ENCODE results near the gene TTC34.

The TTC34 gene

GRCh38 chr1:2834741-2835564 lies 33.5 kb upstream of the TTC34 start:
- Histone ChIP-seq H3K27me3 (ENCODE audit: insufficient read depth, low read length) (peaks cover 44% of the 10 kb centered on the region), H3K4me1 (ENCODE audit: insufficient read depth, low read length) (no peaks in the 10 kb centered on the region), H3K36me3 (ENCODE audit: insufficient read depth, low read length) (no peaks in the 10 kb centered on the region), H2AFZ (ENCODE audit: low read depth, low read length) (no peak overlapping the region), H3K9me3 (ENCODE audit: low read length) (peaks cover 4% of the 10 kb centered on the region), H3K4me3 (ENCODE audit: low read length) (no peak overlapping the region)

- H3K36me3 ChIP-seq (ENCODE audit: insufficient read depth, low read length): no peaks in the 10 kb centered on the region
- H3K4me1 ChIP-seq (ENCODE audit: insufficient read depth, low read length): no peaks in the 10 kb centered on the region
- H3K9me3 ChIP-seq (ENCODE audit: low read length): peaks cover 4% of the 10 kb centered on the region
- peaks cover 47% of the 10 kb centered on the region for H3K27me3 ChIP-seq (ENCODE audit: insufficient read depth, low read length)
- H2AFZ ChIP-seq (ENCODE audit: low read depth, low read length): no peak overlapping the region
- H3K4me3 ChIP-seq (ENCODE audit: low read length): no peak overlapping the region
These were observed 32.6 kb upstream of the TTC34 start for GRCh38 chr1:2834146-2834475.

- Histone ChIP-seq H3K36me3 (ENCODE audit: insufficient read depth, low read length) (no peaks in the 10 kb centered on the region), H3K4me3 (ENCODE audit: low read length) (no peak overlapping the region), H3K27me3 (ENCODE audit: insufficient read depth, low read length) (peaks cover 50% of the 10 kb centered on the region), H3K4me1 (ENCODE audit: insufficient read depth, low read length) (no peaks in the 10 kb centered on the region), H2AFZ (ENCODE audit: low read depth, low read length) (no peak overlapping the region), H3K9me3 (ENCODE audit: low read length) (peaks cover 4% of the 10 kb centered on the region)
These were observed 32.1 kb upstream of the TTC34 start for GRCh38 chr1:2833454-2834145.

GRCh38 chr1:2832506-2833453 lies 31.3 kb upstream of the TTC34 start:
- Histone ChIP-seq H3K4me1 (ENCODE audit: insufficient read depth, low read length) (no peaks in the 10 kb centered on the region), H2AFZ (ENCODE audit: low read depth, low read length) (no peak overlapping the region), H3K27me3 (ENCODE audit: insufficient read depth, low read length) (peaks cover 48% of the 10 kb centered on the region), H3K36me3 (ENCODE audit: insufficient read depth, low read length) (no peaks in the 10 kb centered on the region), H3K4me3 (ENCODE audit: low read length) (no peak overlapping the region), H3K9me3 (ENCODE audit: low read length) (peaks cover under 1% of the 10 kb centered on the region)

GRCh38 chr1:2831596-2832212 lies 30.2 kb upstream of the TTC34 start:
- H3K36me3 ChIP-seq (ENCODE audit: insufficient read depth, low read length): no peaks in the 10 kb centered on the region
- peaks cover 46% of the 10 kb centered on the region for H3K27me3 ChIP-seq (ENCODE audit: insufficient read depth, low read length)
- H2AFZ ChIP-seq (ENCODE audit: low read depth, low read length): no peak overlapping the region
- no peaks in the 10 kb centered on the region for H3K4me1 ChIP-seq (ENCODE audit: insufficient read depth, low read length)
- no peak overlapping the region for H3K4me3 ChIP-seq (ENCODE audit: low read length)
- no peaks in the 10 kb centered on the region for H3K9me3 ChIP-seq (ENCODE audit: low read length)

- Histone ChIP-seq H3K9me3 (ENCODE audit: low read length) (no peaks in the 10 kb centered on the region), H3K4me3 (ENCODE audit: low read length) (no peak overlapping the region), H3K36me3 (ENCODE audit: insufficient read depth, low read length) (no peaks in the 10 kb centered on the region), H3K4me1 (ENCODE audit: insufficient read depth, low read length) (no peaks in the 10 kb centered on the region), H3K27me3 (ENCODE audit: insufficient read depth, low read length) (peaks cover 48% of the 10 kb centered on the region), H2AFZ (ENCODE audit: low read depth, low read length) (no peak overlapping the region)
These were observed 29.4 kb upstream of the TTC34 start for GRCh38 chr1:2830761-2831425.

GRCh38 chr1:2829846-2830615 lies 28.5 kb upstream of the TTC34 start:
- Histone ChIP-seq H3K27me3 (ENCODE audit: insufficient read depth, low read length) (peaks cover 47% of the 10 kb centered on the region), H3K36me3 (ENCODE audit: insufficient read depth, low read length) (no peaks in the 10 kb centered on the region), H3K4me1 (ENCODE audit: insufficient read depth, low read length) (no peaks in the 10 kb centered on the region), H3K9me3 (ENCODE audit: low read length) (no peaks in the 10 kb centered on the region), H2AFZ (ENCODE audit: low read depth, low read length) (no peak overlapping the region), H3K4me3 (ENCODE audit: low read length) (no peak overlapping the region)

- Histone ChIP-seq H3K4me1 (ENCODE audit: insufficient read depth, low read length) (no peaks in the 10 kb centered on the region), H2AFZ (ENCODE audit: low read depth, low read length) (no peak overlapping the region), H3K27me3 (ENCODE audit: insufficient read depth, low read length) (peaks cover 35% of the 10 kb centered on the region), H3K36me3 (ENCODE audit: insufficient read depth, low read length) (no peaks in the 10 kb centered on the region), H3K9me3 (ENCODE audit: low read length) (no peaks in the 10 kb centered on the region), H3K4me3 (ENCODE audit: low read length) (no peak overlapping the region)
These were observed 27.2 kb upstream of the TTC34 start for GRCh38 chr1:2828586-2829250.

GRCh38 chr1:2826736-2827292 lies 25.3 kb upstream of the TTC34 start:
- no peak overlapping the region for H2AFZ ChIP-seq (ENCODE audit: low read depth, low read length)
- H3K4me1 ChIP-seq (ENCODE audit: insufficient read depth, low read length): no peaks in the 10 kb centered on the region
- no peaks in the 10 kb centered on the region for H3K36me3 ChIP-seq (ENCODE audit: insufficient read depth, low read length)
- peaks cover 35% of the 10 kb centered on the region for H3K27me3 ChIP-seq (ENCODE audit: insufficient read depth, low read length)
- H3K4me3 ChIP-seq (ENCODE audit: low read length): no peak overlapping the region
- H3K9me3 ChIP-seq (ENCODE audit: low read length): no peaks in the 10 kb centered on the region

GRCh38 chr1:2826316-2826715 lies 24.8 kb upstream of the TTC34 start:
- Histone ChIP-seq H2AFZ (ENCODE audit: low read depth, low read length) (no peak overlapping the region), H3K4me3 (ENCODE audit: low read length) (no peak overlapping the region), H3K4me1 (ENCODE audit: insufficient read depth, low read length) (no peaks in the 10 kb centered on the region), H3K36me3 (ENCODE audit: insufficient read depth, low read length) (no peaks in the 10 kb centered on the region), H3K9me3 (ENCODE audit: low read length) (no peaks in the 10 kb centered on the region), H3K27me3 (ENCODE audit: insufficient read depth, low read length) (peaks cover 35% of the 10 kb centered on the region)

GRCh38 chr1:2825487-2826189 lies 24.1 kb upstream of the TTC34 start:
- Histone ChIP-seq H3K4me1 (ENCODE audit: insufficient read depth, low read length) (no peaks in the 10 kb centered on the region), H3K9me3 (ENCODE audit: low read length) (no peaks in the 10 kb centered on the region), H3K27me3 (ENCODE audit: insufficient read depth, low read length) (peaks cover 35% of the 10 kb centered on the region), H3K36me3 (ENCODE audit: insufficient read depth, low read length) (no peaks in the 10 kb centered on the region), H2AFZ (ENCODE audit: low read depth, low read length) (no peak overlapping the region), H3K4me3 (ENCODE audit: low read length) (no peak overlapping the region)

Measured in neuron (in vitro differentiated cells).